HepG2 (cell line): Measurements from ENCODE around the gene ENTHD1. TPM values are rescaled to one million over a fixed set of nuclear protein-coding genes. Genes with fewer than 3 reads are reported as not detected.

Experiments
- ATAC-seq: fragments of 200-7000 bp; cut with Tn5 transposase; 3 replicates; pipeline ENCODE4 v1.9.1; 2020; ENCODE audit warnings: mild to moderate bottlenecking, moderate library complexity
- BruUV-seq: library from RNA; stranded (reverse); fragments of 400-500 nt; replicated peaks from 2 replicates; lab custom pipeline; 2021; lab: Mats Ljungman, UMichigan
- CTCF ChIA-PET: fragments of 300-600 bp; formaldehyde crosslinking; extraction: SDS; loops from one replicate; lab custom pipeline; 2021; ENCODE audit warnings: low total read pairs, inconsistent platforms, low intra/inter-chr PET ratio; lab: Yijun Ruan, JAX
- POLR2A ChIA-PET: fragments of 350-600 bp; sonication (Branson Sonifier 250); formaldehyde crosslinking; loops from one replicate; lab custom pipeline; 2020; ENCODE audit warnings: antibody characterized with exemption, inconsistent platforms; lab: Yijun Ruan, JAX
- DNase-seq: peaks from one replicate; pipeline ENCODE4 v3.0.0-alpha.2; 2015; ENCODE audit warnings: low spot score
- FAIRE-seq: peaks from 3 replicates; lab custom pipeline; 2011; peaks lifted over from hg19 to GRCh38; lab: Jason Lieb, UNC
- H2AFZ ChIP-seq: one replicate; pipeline ENCODE4 v1.6.1; 2011; ENCODE audit warnings: low read length, inconsistent platforms
- H3K27ac ChIP-seq: fragments of 300-600 bp; 3 replicates; pipeline ENCODE4 v1.8.0; 2011; ENCODE audit warnings: mixed run types, mild to moderate bottlenecking, mixed read lengths, low read length, inconsistent platforms; ENCODE audit not compliant: insufficient read depth; ENCODE audit errors: extremely low read length
- H3K27me3 ChIP-seq, 2 experiments: fragments of 200-600 bp in 1 of 2; 2 replicates in 1 of 2; 3 replicates in 1 of 2; pipeline versions ENCODE4 v1.6.0 to v1.8.0; 2011; ENCODE audit warnings: low read length in 2 of 2, mild to moderate bottlenecking in 2 of 2, moderate library complexity in 2 of 2, inconsistent platforms in 1 of 2; ENCODE audit not compliant: insufficient read depth in 2 of 2, control insufficient read depth in 1 of 2
- H3K36me3 ChIP-seq, 2 experiments: fragments of 200-600 bp in 1 of 2; replicated peaks in 1 of 2; 2 replicates in 1 of 2; 3 replicates in 1 of 2; pipeline versions ENCODE4 v1.5.1 to v1.8.0; 2011; ENCODE audit warnings: low read length in 2 of 2, inconsistent platforms in 1 of 2; ENCODE audit not compliant: insufficient read depth in 2 of 2, control insufficient read depth in 1 of 2
- H3K4me1 ChIP-seq: 2 replicates; pipeline ENCODE4 v1.5.1; 2012; ENCODE audit warnings: low read length, inconsistent platforms; ENCODE audit not compliant: insufficient read depth
- H3K4me2 ChIP-seq: 2 replicates; pipeline ENCODE4 v1.6.0; 2011; ENCODE audit warnings: low read depth, low read length, inconsistent platforms
- H3K4me3 ChIP-seq, 3 experiments: fragments of 200-600 bp in 1 of 3; sonication (generic), shearing (Covaris generic) in 1 of 3; replicated peaks in 1 of 3; 2 replicates each; pipeline ENCODE4 v1.5.1; 2011 to 2016; ENCODE audit warnings: low read length in 3 of 3, inconsistent platforms in 2 of 3, low read depth in 2 of 3, mild to moderate bottlenecking in 2 of 3, control low read depth in 1 of 3, mixed read lengths in 1 of 3; ENCODE audit not compliant: insufficient read depth in 1 of 3
- H3K79me2 ChIP-seq: one replicate; pipeline ENCODE4 v1.6.1; 2011; ENCODE audit warnings: low read length, inconsistent platforms; ENCODE audit not compliant: insufficient read depth
- H3K9ac ChIP-seq: 2 replicates; pipeline ENCODE4 v1.6.0; 2011; ENCODE audit warnings: mild to moderate bottlenecking, low read depth, low read length, inconsistent platforms; ENCODE audit not compliant: insufficient read depth
- H3K9me3 ChIP-seq: 2 replicates; pipeline ENCODE4 v1.5.1; 2012; ENCODE audit warnings: mild to moderate bottlenecking, low read length
- H4K20me1 ChIP-seq: 2 replicates; pipeline ENCODE4 v1.6.0; 2011; ENCODE audit warnings: inconsistent platforms, mild to moderate bottlenecking, low read length, moderate library complexity; ENCODE audit not compliant: insufficient read depth
- MAFK ChIP-seq, 2 experiments: IDR thresholded peaks in 1 of 2; conservative IDR thresholded peaks in 1 of 2; 2 replicates each; pipeline ENCODE4 v1.6.1; 2011; ENCODE audit warnings: improper control_type of control experiment in 2 of 2, low read length in 2 of 2
- ZBTB39 ChIP-seq: sonication (generic); formaldehyde crosslinking; IDR thresholded peaks from 2 replicates; pipeline ENCODE4 v1.5.0; 2020; ENCODE audit warnings: missing genetic modification reagents
- ZNF569 ChIP-seq: sonication (generic); formaldehyde crosslinking; IDR thresholded peaks from 2 replicates; pipeline ENCODE4 v1.5.0; 2020; ENCODE audit warnings: mild to moderate bottlenecking, missing genetic modification reagents, moderate library complexity, borderline replicate concordance
- ZNF768 ChIP-seq: sonication (generic); formaldehyde crosslinking; IDR thresholded peaks from 2 replicates; pipeline ENCODE4 v1.4.0; 2020; ENCODE audit warnings: missing genetic modification reagents
- WGBS: methylation state at CpG from one replicate; pipeline ENCODE4 v1.1.6; 2017; ENCODE audit warnings: low lambda C conversion rate; 5-methylcytosine and 5-hydroxymethylcytosine counted together
- in situ Hi-C: cut with HindIII; loops from 2 replicates; pipeline ENCODE4 v1.10.0; 2017; ENCODE audit warnings: low pct_unique_long_range_greater_than_20kb; ENCODE audit not compliant: extremely low pct_ligation_motif_present
- intact Hi-C: fragments of 100-400 bp; cut with micrococcal nuclease; formaldehyde crosslinking; loops from one replicate; pipeline ENCODE4 v1.10.0; 2022; ENCODE audit not compliant: unreplicated experiment
- polyA plus RNA-seq, 8 experiments: library from polyadenylated mRNA; depleted of rRNA in 3 of 8; stranded (reverse) in 7 of 8; unstranded in 1 of 8; fragments of >200 nt; fragmentation: Illumina TruSeq in 4 of 8; extraction: Trizol in 4 of 8; gene quantifications; 2 replicates each; pipeline versions ENCODE4 v1.2.1 to v1.2.3, GENCODE V29; 2011 to 2016; ENCODE audit warnings: low read depth in 4 of 8, missing spikeins in 1 of 8, mixed read lengths in 1 of 8; ENCODE audit not compliant: insufficient read depth in 1 of 8
- total RNA-seq, 5 experiments: library from RNA; depleted of rRNA; stranded (reverse); fragments of >200 nt; fragmentation: Illumina TruSeq; extraction: Trizol; gene quantifications; 2 replicates each; pipeline ENCODE4 v1.2.3, GENCODE V29; 2016; ENCODE audit warnings: low read depth in 1 of 5

Gene ENTHD1
- total and polyA plus RNA-seq, 2 of the 13 experiments (the other 11 are each of a cell fraction or from before 2014, with no cell fraction given), result not detected

GRCh38 chr22:39731881-39732555 is 161.5 kb downstream of the ENTHD1 start (continued):
- TF ChIP-seq ZBTB39 (CRISPR knock-in tag), result no peak
- no peak for TF ChIP-seq ZNF569

GRCh38 chr22:39731481-39731880 is 162.1 kb downstream of the ENTHD1 start:
- no peak for ATAC-seq
- Histone ChIP-seq H3K79me2 (no peaks in the 10 kb centered on the region), H3K4me2 (no peak overlapping the region), H3K27me3 (peaks cover 8 to 54% of the 10 kb centered on the region in 2 experiments; a peak in 4 of 5 replicates)
- CTCF ChIA-PET, result no interaction called here
- TF ChIP-seq ZNF768 (peak; percentile 76), MAFK (conservative IDR thresholded peaks at IDR 0.05 in 1 of 2, IDR thresholded peaks at IDR 0.05 in 1 of 2; ENCODE audit: low read length in 2 of 2) (no peak)
- TF ChIP-seq, all 625 proteins: peak for 1
- POLR2A ChIA-PET, result no interaction called here
- FAIRE-seq (no peak), DNase-seq (no peak)
- Histone ChIP-seq H3K9ac (no peak overlapping the region), H3K27ac (no peak overlapping the region), H3K9me3 (no peaks in the 10 kb centered on the region), H2AFZ (no peak overlapping the region), H3K36me3 (no peaks in the 10 kb centered on the region), H3K4me1 (no peaks in the 10 kb centered on the region), H3K4me3 (no peak overlapping the region), H4K20me1 (no peaks in the 10 kb centered on the region)
- WGBS, result 40% methylated on average over 3 of the region's 5 CpGs
- no TSS peak for BruUV-seq
- in situ Hi-C loops (no loop called here), intact Hi-C loops (no loop called here)
